NCI-H2196 treated with DMSO at 0.1 percent for 48 hours (cell line): Measurements from ENCODE around the gene SLC4A1AP.

Source experiments
- DNase-seq: peaks from one replicate; lab custom pipeline; 2025; ENCODE audit not compliant: unreplicated experiment; lab: John Stamatoyannopoulos, UW

Gene SLC4A1AP

GRCh38 chr2:27716301-27717069 is 52.8 kb downstream of the SLC4A1AP start:
- DNase-seq = no peak

GRCh38 chr2:27717070-27717795 is 53.5 kb downstream of the SLC4A1AP start:
- DNase-seq = no peak

DNA sequence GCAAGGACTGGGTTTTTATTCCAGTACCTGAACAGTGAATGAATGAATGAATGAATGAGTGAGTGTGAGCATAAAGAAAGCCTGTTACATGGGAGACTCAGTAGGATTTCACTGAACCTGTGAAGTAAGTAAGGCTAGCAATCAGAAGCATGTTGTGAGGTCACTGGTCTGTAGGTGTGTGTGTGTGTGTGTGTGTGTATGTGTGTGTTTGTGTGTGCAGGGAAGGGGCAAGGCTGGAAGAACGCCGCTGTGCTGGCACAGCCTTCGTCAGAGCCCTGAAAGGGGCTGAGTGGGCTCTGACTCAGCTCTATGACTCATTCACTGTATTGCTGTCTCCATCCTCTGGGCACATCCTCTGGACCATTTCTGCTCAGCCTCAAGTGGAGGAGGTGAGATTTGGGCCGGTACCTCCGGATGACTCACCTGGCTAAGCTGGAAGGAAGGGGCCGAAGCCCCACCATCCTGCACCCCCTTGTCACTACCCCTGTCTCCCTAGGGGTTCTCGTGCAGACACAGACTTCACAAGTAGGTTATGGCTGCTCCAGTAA is 56.4 kb downstream of the SLC4A1AP start:
- no peak for DNase-seq

DNA sequence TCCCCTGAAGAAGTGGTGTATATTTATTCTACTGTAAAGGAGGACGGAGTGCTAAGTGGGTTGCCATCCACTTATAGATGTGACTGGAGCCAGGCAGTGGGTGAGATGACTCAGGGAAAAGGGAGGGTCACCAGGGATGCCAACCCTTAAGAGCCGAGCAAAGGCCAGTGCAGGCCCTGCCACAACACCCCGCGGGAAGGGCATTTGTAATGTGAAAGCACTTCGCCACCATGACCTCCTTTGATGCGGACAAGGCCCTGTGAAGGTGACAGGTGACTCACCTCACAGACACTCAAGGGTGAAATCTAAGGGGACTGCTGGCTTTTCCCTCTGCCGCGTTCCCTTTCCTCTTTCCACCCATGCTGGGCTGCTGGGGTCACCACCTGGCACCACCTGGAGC is 57.6 kb downstream of the SLC4A1AP start:
- DNase-seq = no peak

DNA sequence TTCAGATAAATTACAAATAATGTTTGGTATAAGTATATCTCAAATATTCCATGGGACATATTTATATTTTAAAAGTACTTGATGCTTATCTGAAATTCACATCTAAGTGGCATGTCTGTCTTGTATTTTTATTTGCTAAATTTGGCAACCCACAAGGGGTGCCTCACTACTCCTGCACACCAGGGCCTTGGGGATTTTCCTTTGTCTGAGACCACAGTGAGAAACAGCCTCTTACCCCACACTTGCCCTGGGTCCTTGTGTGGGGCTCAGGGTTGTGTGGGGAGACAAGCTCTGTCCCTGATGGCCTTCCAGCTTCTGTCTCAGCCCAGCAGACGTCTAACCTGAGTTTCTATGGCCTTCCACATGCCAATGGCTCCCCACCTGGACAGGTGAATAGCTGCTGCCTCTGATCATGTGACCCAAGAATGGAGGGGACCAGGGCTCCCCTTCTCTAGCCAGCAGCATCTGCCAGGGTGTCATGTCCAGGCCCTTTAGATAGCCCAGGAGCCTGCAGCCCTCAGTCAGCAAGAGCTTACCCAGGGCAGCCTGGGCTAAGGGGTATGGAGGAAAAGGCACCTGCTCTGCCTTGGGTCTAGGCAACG is 58.3 kb downstream of the SLC4A1AP start:
- no peak for DNase-seq

DNA sequence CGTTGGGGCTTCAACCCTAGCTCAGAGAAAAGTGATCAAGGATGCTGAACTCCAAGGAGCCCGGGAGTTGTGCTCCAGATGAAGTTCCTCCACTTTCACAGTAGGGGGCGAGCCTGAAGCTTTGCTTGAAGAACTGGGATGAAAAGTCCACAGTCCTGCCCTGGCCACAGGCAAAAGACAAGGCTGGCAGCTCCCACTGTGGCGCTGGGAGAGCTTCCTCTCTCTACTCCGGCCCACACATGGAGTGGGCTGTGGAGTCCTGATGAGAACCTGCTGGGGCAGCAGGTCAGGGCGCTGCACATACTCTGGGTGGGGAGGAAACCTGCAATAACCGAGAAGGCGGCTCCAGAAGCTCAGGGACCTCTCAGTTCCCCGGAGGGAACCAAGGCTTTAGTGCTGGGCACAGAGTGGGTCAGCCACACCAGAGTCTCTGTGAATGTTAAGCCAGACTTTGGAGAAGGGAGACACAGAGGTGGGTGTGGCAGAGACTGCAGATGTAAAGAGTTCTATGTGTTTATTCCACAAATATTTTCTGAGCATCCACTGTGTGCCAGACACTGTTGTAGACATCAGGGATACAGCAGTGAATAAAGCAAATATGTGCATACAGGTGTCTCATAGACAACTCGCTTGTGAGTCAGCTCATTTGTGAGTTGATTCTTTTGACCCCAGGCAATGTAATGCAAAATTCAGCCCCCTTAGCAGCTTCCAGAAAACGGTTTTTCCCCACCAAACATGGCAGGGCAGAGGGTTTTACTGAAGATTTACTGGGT is 59.9 kb downstream of the SLC4A1AP start:
- peak; percentile 31 for DNase-seq

DNA sequence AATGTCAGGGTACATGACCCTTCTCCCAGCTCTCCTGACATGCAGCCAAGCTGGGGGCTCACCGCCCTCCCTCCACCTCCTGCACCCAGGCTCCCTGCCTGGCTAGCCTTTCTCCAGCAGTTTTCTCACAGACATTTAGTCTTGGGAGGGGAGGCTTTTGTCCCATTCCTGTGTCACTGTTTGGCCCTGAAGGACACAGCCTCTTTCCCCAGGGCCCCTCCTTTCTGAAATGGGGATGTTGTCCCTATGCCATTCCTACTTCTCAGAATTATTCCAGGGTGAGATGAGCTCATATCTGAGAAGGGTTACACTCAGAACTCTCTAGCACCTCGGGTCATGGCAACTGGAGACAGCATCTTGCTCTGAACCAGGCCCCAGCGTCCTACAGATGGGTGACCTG is 60.5 kb downstream of the SLC4A1AP start:
- DNase-seq = no peak

DNA sequence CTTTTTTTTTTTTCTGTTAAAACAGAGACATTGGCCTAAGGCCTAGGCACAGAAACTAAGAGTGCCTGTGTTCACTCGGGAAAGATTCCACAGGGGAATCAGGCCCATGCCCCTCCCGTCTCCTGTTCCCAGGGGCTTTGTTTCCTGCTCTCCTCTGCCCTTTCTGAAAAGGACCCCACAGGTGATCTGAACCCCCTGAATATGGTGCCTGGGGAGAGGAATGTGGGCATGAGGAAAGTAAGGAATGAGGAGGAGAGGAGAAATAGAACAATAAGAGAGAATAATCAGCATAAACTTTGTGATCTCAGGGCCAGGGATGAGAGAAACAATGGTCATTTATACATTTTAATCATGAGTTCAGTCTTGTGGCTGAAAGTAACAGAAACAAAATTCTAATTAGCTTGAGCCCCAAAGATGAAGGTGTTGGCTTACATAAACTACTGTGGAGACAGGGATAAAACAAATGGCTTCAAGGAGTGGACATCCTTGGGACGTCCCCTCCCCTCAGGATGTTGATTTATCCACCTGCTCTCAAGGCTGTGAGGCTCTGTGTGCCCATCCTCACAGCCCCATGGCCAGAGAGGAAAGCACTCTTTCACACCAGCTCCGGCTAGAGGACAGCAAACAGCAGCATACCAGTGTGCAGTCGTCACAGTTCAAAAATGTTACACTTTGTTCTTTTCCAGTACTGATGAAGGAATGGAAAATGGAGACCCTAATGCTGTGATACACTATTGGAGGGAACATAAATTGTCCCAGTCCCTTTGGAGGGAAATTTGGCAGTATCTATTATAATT is 61.4 kb downstream of the SLC4A1AP start:
- no peak for DNase-seq

GRCh38 chr2:27727257-27727656 is 63.6 kb downstream of the SLC4A1AP start:
- DNase-seq = no peak

DNA sequence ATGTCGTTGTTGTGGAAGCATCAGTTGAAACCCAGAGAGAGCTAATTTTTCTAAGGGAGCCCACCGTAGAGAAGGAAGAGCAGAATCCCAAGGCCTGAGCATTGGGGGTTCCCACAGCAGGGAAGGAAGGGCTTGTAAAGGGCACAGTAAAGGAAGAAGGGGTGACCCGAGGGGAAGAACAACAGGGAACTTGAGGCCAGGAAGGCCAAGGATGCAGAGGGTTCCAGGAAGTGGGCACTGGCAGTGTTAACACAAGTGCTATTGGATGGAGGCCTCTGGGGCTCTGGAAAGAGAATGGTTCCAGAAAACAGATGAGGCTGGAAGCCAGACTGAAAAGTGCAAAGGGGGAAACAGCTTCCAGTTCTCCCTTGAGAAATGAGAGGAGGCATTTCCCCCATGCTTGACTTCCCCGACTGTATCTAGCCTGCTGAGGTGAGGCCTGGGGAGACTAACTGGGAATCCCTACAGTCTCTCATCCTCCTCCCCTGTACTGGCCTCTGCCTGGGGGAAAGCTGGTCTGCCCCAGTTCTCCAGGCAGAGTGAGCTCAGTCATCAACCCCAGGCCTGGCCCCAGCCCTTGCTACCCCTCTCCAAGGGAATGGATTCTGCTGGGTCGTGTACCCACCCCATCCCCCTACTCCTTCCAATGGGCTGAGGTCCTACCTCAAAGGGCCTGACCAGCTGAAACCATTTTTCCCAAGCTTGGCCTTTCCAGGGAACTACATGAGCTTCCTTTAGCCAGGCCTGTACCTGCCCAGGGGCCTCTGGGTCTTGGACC is 64.6 kb downstream of the SLC4A1AP start:
- DNase-seq = no peak

- DNase-seq = no peak
Observed at GRCh38 chr2:27729198-27729597, 65.5 kb downstream of the SLC4A1AP start.

GRCh38 chr2:27729614-27730013 is 65.9 kb downstream of the SLC4A1AP start:
- no peak for DNase-seq

- DNase-seq = no peak
Observed at GRCh38 chr2:27730261-27730662, 66.6 kb downstream of the SLC4A1AP start.

GRCh38 chr2:27730980-27731691 is 67.4 kb downstream of the SLC4A1AP start:
- DNase-seq = no peak

GRCh38 chr2:27734305-27734704 is 70.6 kb downstream of the SLC4A1AP start:
- DNase-seq = no peak

DNA sequence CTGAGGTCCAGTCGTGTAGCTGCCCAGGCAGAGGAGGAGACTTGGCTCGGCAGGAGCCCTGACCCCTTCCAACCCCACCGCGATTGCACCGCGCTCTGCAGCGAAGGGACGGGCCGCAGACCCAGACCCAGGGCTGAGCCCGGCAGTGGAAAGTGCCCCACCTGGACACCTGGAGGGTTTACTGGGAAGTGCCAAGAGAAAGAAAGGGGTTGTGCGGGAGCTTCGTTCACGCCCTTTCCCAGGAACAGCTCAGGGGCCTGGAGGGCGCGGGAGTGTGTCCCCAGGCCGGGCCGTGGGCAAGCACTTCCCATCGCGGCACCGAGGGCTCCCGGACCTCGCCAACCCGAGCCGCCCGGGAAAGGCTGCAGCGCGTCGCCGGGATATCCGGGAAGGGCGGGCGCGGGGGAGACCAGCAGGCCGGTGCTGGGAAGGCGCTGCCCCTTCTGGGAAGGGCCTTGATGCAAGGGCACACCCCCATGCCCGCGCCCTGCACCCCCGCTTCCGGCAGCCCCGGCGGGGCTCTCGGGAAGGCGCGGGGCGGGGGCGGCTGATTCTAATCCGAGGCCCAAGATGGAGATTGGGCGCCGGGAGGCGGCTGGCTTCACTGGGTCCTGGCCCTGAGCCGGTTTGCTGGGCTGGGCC is 71.7 kb downstream of the SLC4A1AP start:
- DNase-seq = no peak

- no peak for DNase-seq
Observed at GRCh38 chr2:27736031-27736889, 72.6 kb downstream of the SLC4A1AP start.

- no peak for DNase-seq
Observed at GRCh38 chr2:27736890-27737204, 73.2 kb downstream of the SLC4A1AP start.
